Activated CD4-positive, alpha-beta T cell treated with anti-CD3 and anti-CD28 coated beads for 36 hours (primary cell): ENCODE measurements around the gene ESYT3. TPM values are rescaled to one million over a fixed set of nuclear protein-coding genes. Genes with fewer than 3 reads are reported as not detected.
"Not testable (repeated sequence)": the region's sequence is repeated elsewhere in the genome, so short reads cannot be mapped to it uniquely, and the experiment has no call there.

ENCODE experiments used
- ATAC-seq: fragments of 200-7000 bp; cut with Tn5 transposase; one replicate; pipeline ENCODE4 v1.10.0; 2021; ENCODE audit warnings: mild to moderate bottlenecking, moderate library complexity
- CTCF ChIA-PET: fragments of 350-600 bp; sonication (Branson Sonifier 250); formaldehyde crosslinking; loops from one replicate; lab custom pipeline; 2021; ENCODE audit warnings: antibody characterized with exemption; lab: Charles Lee
- POLR2A ChIA-PET: fragments of 350-600 bp; sonication (Branson Sonifier 250); formaldehyde crosslinking; loops from one replicate; lab custom pipeline; 2021; ENCODE audit warnings: antibody characterized with exemption, inconsistent platforms; lab: Charles Lee
- DNase-seq: peaks from one replicate; pipeline ENCODE4 v3.0.0-alpha.2; 2020
- H3K27ac Mint-ChIP-seq: one replicate; pipeline ENCODE4 v1.8.0; 2021; ENCODE audit warnings: mixed read lengths
- H3K27me3 Mint-ChIP-seq: one replicate; pipeline ENCODE4 v1.8.0; 2021; ENCODE audit warnings: mixed read lengths
- H3K36me3 Mint-ChIP-seq: one replicate; pipeline ENCODE4 v1.8.0; 2021; ENCODE audit warnings: low read depth, mixed read lengths
- H3K4me1 Mint-ChIP-seq: one replicate; pipeline ENCODE4 v1.8.0; 2021; ENCODE audit warnings: mixed read lengths
- H3K4me3 Mint-ChIP-seq: one replicate; pipeline ENCODE4 v1.8.0; 2021; ENCODE audit warnings: mild to moderate bottlenecking, moderate library complexity, mixed read lengths
- H3K9me3 Mint-ChIP-seq: one replicate; pipeline ENCODE4 v1.8.0; 2021; ENCODE audit warnings: low read depth, mixed read lengths
- intact Hi-C, 2 experiments: fragments of 100-400 bp; cut with DNase I in 1 of 2; cut with micrococcal nuclease in 1 of 2; formaldehyde crosslinking; loops; one replicate each; pipeline versions ENCODE4 v1.14.2 to v1.15.1; 2022 to 2024; cut with DNase I, micrococcal nuclease
- total RNA-seq, 2 experiments: library from RNA; stranded (reverse); gene quantifications; one replicate each; pipeline ENCODE4 v1.2.3, GENCODE V29; 2021

ESYT3 gene
- total RNA-seq, 2 experiments from 2014 or later: 0.21 to 0.37 TPM

GRCh38 chr3:138443091-138443490 lies 8.7 kb downstream of the ESYT3 start:
- DNase-seq (no peak), ATAC-seq (no peak)
- CTCF ChIA-PET: interaction anchor here (0.8 to 3.7 kb wide), 3 partner anchors 25 to 481 kb away, joined by 3 to 11 read pairs (median 6); no protein-coding TSS in a partner anchor
- Mint-ChIP-seq H3K9me3 (no peaks in the 10 kb centered on the region), H3K4me1 (no peaks in the 10 kb centered on the region), H3K36me3 (no peaks in the 10 kb centered on the region), H3K4me3 (no peak overlapping the region), H3K27me3 (no peaks in the 10 kb centered on the region), H3K27ac (no peak overlapping the region)
- intact Hi-C loops: no loop called here
- POLR2A ChIA-PET: no interaction called here

DNA sequence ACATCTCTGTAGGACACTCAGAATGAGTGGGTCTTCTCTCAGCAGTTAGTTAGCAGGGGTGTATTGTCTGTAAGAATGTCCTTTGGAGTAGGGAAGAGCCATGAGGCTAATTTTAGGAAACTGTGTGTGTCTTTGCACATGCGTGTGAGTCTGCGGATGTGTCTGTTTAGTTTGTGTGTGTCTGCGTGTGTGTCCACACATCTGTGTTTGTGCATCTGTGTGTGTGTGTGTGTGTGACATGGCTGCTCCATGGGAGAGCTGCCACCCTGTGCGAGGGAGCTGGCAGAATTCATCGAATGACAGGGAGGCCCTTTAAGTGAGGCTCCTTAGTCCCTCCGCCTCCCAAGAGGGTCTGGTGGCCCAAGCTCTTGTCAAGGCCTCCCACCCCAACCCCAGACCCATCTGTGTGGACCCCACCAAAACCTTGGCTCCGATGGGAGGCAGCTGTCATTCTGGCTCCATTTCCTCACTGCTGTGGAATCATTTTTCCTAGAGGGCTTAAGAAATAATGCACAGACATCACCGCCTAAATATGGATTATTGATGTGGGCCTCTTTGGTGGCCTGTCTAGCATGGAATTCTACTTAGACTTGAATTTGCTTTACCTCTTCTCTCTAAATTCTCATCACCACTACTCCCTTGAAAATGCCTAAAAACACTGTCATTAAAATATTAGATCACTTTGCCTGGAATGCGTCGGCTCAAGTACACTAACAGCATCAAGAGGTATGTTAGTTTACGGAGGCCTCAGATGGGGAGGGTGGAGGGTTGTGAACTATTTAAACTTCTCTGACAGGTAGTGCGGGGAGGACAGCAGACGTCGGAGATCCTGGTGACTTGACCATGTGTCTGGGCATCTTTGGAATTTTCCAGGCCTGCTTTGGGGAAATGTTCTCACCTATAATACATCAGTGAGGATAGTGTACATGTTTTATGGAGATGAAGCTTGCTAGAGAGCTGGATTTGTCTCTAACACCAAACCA lies 9.4 kb downstream of the ESYT3 start:
- ATAC-seq (no peak), DNase-seq (no peak)
- no peaks in the 10 kb centered on the region for H3K4me1 Mint-ChIP-seq
- no peak overlapping the region for H3K27ac Mint-ChIP-seq
- H3K4me3 Mint-ChIP-seq: no peak overlapping the region
- H3K36me3 Mint-ChIP-seq: no peaks in the 10 kb centered on the region
- H3K27me3 Mint-ChIP-seq: no peaks in the 10 kb centered on the region
- ChIA-PET CTCF (interaction anchor here (0.8 to 3.7 kb wide), 3 partner anchors 26 to 480 kb away, joined by 3 to 11 read pairs (median 6); no protein-coding TSS in a partner anchor), POLR2A (no interaction called here)
- intact Hi-C loops: no loop called here
- no peaks in the 10 kb centered on the region for H3K9me3 Mint-ChIP-seq

DNA sequence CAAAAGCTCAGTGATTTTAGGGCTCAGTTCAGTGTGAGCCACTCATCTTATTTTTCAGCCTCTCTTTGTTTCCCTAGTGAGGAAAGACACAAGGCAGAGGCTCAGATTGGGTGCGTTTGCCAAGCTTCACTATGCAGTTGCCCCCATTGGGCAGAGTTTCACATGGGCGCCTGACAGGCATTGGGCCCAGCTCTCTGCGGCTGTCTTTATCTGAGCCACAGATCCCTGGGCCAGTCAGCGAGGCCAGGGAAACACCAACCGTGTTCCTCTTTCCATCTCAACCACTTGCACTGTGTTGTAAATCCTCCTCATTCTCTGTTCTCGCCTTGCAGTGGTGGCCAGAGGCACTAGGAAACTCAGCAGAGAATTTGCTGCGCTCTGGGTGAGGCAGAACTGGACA lies 10.8 kb downstream of the ESYT3 start:
- H3K9me3 Mint-ChIP-seq: no peaks in the 10 kb centered on the region
- intact Hi-C loops: no loop called here
- no peak for DNase-seq
- no peak overlapping the region for H3K27ac Mint-ChIP-seq
- H3K36me3 Mint-ChIP-seq: no peaks in the 10 kb centered on the region
- CTCF ChIA-PET: interaction anchor here (3.7 kb wide), 1 partner anchor 27 kb away, joined by 11 read pairs; no protein-coding TSS in a partner anchor
- no peak for ATAC-seq
- no peak overlapping the region for H3K4me3 Mint-ChIP-seq
- no peaks in the 10 kb centered on the region for H3K4me1 Mint-ChIP-seq
- H3K27me3 Mint-ChIP-seq: no peaks in the 10 kb centered on the region
- POLR2A ChIA-PET: no interaction called here

GRCh38 chr3:138445654-138446053 lies 11.2 kb downstream of the ESYT3 start:
- Mint-ChIP-seq H3K9me3 (no peaks in the 10 kb centered on the region), H3K27me3 (no peaks in the 10 kb centered on the region), H3K27ac (no peak overlapping the region), H3K36me3 (no peaks in the 10 kb centered on the region), H3K4me3 (no peak overlapping the region), H3K4me1 (no peaks in the 10 kb centered on the region)
- ChIA-PET CTCF (interaction anchor here (3.7 kb wide), 1 partner anchor 27 kb away, joined by 11 read pairs; no protein-coding TSS in a partner anchor), POLR2A (no interaction called here)
- intact Hi-C loops: no loop called here
- no peak for ATAC-seq
- DNase-seq: no peak

GRCh38 chr3:138448631-138449030 lies 14.2 kb downstream of the ESYT3 start:
- Mint-ChIP-seq H3K27me3 (no peaks in the 10 kb centered on the region), H3K4me1 (no peaks in the 10 kb centered on the region), H3K9me3 (no peaks in the 10 kb centered on the region), H3K27ac (no peak overlapping the region), H3K4me3 (no peak overlapping the region), H3K36me3 (no peaks in the 10 kb centered on the region)
- DNase-seq (no peak), ATAC-seq (no peak)
- intact Hi-C loops: no loop called here
- CTCF ChIA-PET: no interaction called here
- POLR2A ChIA-PET: no interaction called here

GRCh38 chr3:138449490-138449889 lies 15.1 kb downstream of the ESYT3 start:
- DNase-seq (no peak), ATAC-seq (no peak)
- H3K4me3 Mint-ChIP-seq: no peak overlapping the region
- no peak overlapping the region for H3K27ac Mint-ChIP-seq
- no peaks in the 10 kb centered on the region for H3K9me3 Mint-ChIP-seq
- intact Hi-C loops: no loop called here
- no peaks in the 10 kb centered on the region for H3K36me3 Mint-ChIP-seq
- no peaks in the 10 kb centered on the region for H3K27me3 Mint-ChIP-seq
- POLR2A ChIA-PET: no interaction called here
- H3K4me1 Mint-ChIP-seq: no peaks in the 10 kb centered on the region
- CTCF ChIA-PET: interaction anchor here (1.8 kb wide), 1 partner anchor 32 kb away, joined by 5 read pairs; no protein-coding TSS in a partner anchor

- no peak overlapping the region for H3K4me3 Mint-ChIP-seq
- no peaks in the 10 kb centered on the region for H3K9me3 Mint-ChIP-seq
- no peaks in the 10 kb centered on the region for H3K4me1 Mint-ChIP-seq
- no peaks in the 10 kb centered on the region for H3K36me3 Mint-ChIP-seq
- no peaks in the 10 kb centered on the region for H3K27me3 Mint-ChIP-seq
- no peak overlapping the region for H3K27ac Mint-ChIP-seq
- ChIA-PET POLR2A (no interaction called here), CTCF (interaction anchor here (1.8 kb wide), 1 partner anchor 33 kb away, joined by 5 read pairs; no protein-coding TSS in a partner anchor)
- ATAC-seq (no peak), DNase-seq (no peak)
- intact Hi-C loops: no loop called here
Observed at GRCh38 chr3:138450181-138450580, 15.8 kb downstream of the ESYT3 start.

DNA sequence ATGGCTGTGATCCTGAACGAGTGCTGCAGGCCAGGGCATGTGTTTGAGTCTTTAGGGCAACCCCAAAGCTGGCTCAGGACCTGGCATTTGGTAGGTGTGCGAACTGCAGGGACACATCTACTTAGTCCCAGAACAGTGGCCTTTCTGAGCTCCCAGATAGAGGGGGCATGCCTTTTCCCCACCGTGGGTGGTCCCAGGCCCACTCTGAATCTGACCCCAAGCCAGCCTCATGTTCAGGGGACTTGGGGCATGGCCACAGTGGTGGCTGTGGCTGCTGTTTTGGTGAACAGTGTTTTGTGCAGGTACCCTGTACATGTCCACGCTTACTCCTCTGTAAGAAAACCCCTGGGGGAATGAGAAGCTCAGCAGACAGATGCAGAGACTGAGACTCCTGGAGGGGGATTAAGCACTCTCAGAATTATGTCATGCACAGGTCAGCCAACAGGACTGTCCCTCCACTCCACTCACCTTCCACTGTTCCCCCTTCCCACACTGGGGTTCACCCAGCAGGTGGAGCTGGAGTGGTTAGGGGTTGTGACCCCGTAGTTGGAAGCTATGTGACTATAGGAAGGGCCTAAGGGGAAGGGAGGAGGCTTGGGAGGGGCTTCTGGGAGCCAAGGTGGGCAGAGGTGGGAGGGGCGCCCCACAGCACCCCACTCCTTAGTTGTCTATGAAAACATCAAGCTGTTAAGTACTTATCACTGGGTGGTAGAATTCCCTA lies 16.4 kb downstream of the ESYT3 start:
- Mint-ChIP-seq H3K4me1 (no peaks in the 10 kb centered on the region), H3K27me3 (no peaks in the 10 kb centered on the region), H3K4me3 (no peak overlapping the region), H3K27ac (no peak overlapping the region), H3K9me3 (no peaks in the 10 kb centered on the region), H3K36me3 (no peaks in the 10 kb centered on the region)
- intact Hi-C loops: no loop called here
- POLR2A ChIA-PET: no interaction called here
- no peak for ATAC-seq
- DNase-seq: no peak
- CTCF ChIA-PET: interaction anchor here (1.8 kb wide), 1 partner anchor 33 kb away, joined by 5 read pairs; no protein-coding TSS in a partner anchor

DNA sequence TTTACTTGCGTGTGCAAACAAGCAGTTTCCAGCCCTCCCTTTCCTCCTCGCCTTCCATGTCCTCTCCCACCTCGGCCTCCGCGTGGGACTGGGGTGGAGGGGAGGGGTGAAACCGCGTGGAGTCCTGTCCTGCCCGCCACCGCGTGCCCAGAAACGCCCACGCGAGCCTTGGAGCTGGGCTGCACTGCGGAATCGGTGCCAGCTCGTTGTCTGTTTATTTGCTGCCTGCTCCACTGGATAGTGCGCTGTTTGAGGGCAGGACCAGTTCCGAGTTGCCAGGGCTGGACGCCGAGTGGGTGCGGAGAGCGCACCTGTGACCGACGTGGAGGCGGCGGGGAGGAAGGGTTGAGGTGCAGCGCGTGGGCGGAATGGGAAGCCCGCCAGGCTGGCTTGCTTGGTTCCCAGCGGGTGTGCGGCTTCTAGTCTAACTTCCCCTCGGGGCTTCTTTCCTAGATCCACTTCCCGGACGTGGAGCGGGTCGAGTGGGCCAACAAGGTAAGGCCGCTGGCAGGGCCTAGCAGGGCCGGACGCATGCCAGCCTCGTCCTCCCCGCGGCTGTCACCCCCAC lies 17.3 kb downstream of the ESYT3 start:
- Mint-ChIP-seq H3K36me3 (no peaks in the 10 kb centered on the region), H3K27me3 (no peaks in the 10 kb centered on the region), H3K4me3 (no peak overlapping the region), H3K9me3 (no peaks in the 10 kb centered on the region), H3K4me1 (no peaks in the 10 kb centered on the region), H3K27ac (no peak overlapping the region)
- no peak for DNase-seq
- ATAC-seq: no peak
- ChIA-PET CTCF (no interaction called here), POLR2A (no interaction called here)
- intact Hi-C loops: no loop called here

- H3K27me3 Mint-ChIP-seq: no peaks in the 10 kb centered on the region
- ATAC-seq: no peak
- no peaks in the 10 kb centered on the region for H3K9me3 Mint-ChIP-seq
- CTCF ChIA-PET: interaction anchor here (0.6 kb wide), 1 partner anchor 11 kb away, joined by 3 read pairs; no protein-coding TSS in a partner anchor
- H3K27ac Mint-ChIP-seq: no peak overlapping the region
- intact Hi-C loops: no loop called here
- H3K36me3 Mint-ChIP-seq: no peaks in the 10 kb centered on the region
- no peak for DNase-seq
- no peak overlapping the region for H3K4me3 Mint-ChIP-seq
- POLR2A ChIA-PET: no interaction called here
- no peaks in the 10 kb centered on the region for H3K4me1 Mint-ChIP-seq
Observed at GRCh38 chr3:138452436-138452835, 18.0 kb downstream of the ESYT3 start.

DNA sequence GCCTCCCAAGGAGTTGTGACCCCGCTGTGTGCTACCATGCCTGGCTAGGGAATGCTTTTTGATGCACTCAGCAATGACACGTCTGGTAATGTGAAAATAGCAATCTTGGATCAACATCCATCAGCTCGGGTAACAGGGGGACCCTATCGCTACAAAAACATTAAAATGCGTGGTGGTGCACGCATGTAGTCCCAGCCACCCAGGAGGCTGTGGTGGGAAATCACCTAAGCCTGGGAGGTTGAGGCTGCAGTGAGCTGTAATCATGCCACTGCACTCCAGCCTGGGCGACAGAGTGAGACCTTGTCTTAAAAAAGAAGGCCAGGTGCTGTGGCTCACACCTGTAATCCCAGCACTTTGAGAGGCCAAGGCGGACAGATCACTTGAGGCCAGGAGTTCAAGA lies 19.5 kb downstream of the ESYT3 start:
- H3K27ac Mint-ChIP-seq, DNase-seq, H3K9me3 Mint-ChIP-seq, POLR2A ChIA-PET, intact Hi-C loops, H3K36me3 Mint-ChIP-seq, ATAC-seq, H3K27me3 Mint-ChIP-seq, H3K4me1 Mint-ChIP-seq, CTCF ChIA-PET, H3K4me3 Mint-ChIP-seq: not testable (repeated sequence)
